ENCODE results near the gene AKR1C2.

GRCh38 chr10:5023177-5023805, 19.6 kb upstream of the AKR1C2 start:
- TF ChIP-seq CTCF (IDR thresholded peaks at IDR 0.05; ENCODE audit: insufficient read depth, low read length, poor library complexity, severe bottlenecking) (no peak), EZH2phosphoT487 (conservative IDR thresholded peaks at IDR 0.05; ENCODE audit: low read length) (no peak)
